HG03045 (cell line): ENCODE results near the gene IPO7.

Experiments used
- ATAC-seq: cut with Tn5 transposase; IDR thresholded peaks from one replicate; pipeline ENCODE4 v1.9.1; 2021; ENCODE audit warnings: mild to moderate bottlenecking, moderate library complexity; ENCODE audit not compliant: unreplicated experiment

The IPO7 gene

DNA sequence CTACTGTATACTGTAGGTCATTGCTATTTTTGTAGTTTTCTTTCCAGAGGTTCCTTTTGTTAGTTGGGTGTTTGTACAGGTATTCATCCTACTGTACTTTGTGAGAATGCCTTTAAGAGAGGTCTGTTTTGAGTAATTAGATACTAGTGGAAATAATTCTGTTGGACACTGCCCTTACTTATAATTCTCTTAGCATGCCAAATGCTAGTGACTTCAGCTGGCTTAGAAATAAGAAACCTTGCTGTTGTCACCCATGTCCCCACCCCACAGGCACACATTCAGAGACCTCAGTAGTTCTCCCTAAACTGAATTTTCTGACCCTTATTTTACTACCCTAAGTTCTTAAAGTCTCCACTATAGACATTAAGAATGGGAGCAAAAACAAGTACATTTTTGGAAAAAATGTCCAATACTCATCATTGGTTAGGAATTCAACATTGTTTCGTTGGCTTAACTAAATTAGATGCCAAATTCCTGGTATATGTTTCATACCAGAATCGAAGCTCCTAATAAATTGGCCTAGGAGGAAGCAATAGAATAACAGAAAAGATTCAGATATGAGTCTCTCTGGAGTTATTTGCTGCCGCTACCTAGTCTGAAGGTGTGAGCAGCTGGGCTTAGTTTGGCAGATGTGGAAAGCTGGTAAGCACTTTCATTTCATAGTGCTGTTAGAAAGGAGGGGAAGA, 104.8 kb downstream of the IPO7 start:
- no peak for ATAC-seq

DNA sequence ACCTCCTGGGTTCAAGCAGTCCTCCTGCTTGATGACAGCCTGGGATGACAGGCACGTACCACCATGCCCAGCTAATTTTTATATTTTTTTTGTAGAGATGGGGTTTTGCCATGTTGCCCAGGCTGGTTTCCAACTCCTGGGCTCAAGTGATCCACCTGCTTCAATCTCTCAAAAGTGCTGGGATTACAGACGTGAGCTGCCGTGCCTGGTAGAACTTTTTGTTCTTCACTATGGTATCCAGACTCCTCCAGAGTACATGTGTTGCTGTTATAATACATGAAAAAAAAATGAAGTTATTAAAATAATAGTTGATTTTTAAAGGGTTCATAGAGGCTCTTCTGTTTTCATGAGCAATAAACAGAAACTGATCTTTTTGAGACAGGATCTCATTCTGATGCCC, 105.9 kb downstream of the IPO7 start:
- ATAC-seq: no peak

DNA sequence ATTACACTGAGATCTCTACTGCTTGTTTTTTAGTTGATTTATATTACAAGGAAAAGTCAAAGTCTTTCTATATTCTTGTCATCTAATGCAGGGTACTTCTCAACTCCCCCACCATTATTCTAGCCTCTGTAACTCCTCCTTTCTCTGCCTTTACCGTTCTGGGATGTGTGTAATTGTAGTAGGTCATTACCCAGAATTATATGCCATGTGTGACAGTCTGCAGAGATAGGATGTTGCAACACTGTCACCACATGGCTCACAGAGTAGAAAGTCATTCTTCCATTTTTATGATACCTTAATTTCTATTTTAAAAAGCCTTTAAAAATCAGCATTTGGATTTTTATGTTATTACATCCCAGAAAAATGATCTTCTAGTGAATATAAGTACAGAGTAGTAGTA, 109.0 kb downstream of the IPO7 start:
- ATAC-seq: no peak

DNA sequence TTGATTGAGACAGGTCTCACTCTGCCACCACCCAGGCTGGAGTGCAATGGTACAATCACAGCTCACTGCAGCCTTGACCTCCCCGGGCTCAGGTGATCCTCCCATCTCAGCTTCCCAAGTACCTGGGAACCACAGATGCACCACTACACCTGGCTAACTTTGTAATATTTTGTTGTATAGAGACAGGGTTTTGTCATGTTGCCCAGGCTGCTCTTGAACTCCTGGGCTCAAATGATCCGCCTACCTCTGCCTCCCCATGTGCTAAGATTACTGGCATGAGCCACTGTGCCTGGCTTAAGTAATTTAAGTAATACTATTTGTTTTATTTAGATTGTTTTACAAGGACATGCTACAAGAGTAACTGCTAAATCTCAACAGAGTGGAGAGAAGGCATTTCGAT, 109.9 kb downstream of the IPO7 start:
- no peak for ATAC-seq

DNA sequence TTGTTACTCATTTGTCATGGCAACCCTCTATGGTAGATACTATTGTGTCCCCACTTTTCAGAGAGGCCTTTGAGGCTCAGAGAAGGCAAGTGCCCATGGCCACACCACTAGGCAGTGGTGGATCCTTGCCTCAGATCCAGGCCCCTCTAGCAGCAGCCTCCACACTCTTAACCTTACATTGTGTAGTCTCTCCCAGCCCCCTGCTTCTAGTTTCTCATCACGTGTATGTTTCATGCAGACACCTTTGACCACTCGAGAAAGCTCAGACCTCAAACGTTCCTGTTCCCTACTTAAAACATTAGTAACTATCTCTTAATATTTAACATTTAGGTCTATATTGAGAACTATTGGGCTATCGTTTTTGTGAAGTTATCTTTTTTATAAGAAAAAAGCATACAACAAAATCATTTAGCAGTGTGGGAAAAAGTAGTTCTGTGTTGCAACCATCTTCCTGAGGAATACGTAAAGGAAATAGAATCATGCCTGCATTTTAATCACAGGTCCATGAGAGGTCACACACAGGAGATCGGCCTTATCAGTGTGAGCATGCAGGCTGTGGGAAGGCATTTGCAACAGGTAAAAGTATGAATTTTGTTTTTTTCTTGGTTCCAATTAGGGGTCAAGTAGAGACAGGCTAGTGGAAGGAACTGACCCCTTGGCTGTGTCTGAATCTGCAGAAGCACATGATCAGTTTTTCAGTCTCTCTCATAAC, 111.5 kb downstream of the IPO7 start:
- no peak for ATAC-seq
